Right lobe of liver (tissue), 4 donors: ENCODE results near the gene DDIT3.

Source experiments
- POLR2A ChIP-seq: fragments of 450-650 bp; IDR thresholded peaks from one replicate; pipeline ENCODE4 v1.6.1; 2017; ENCODE audit warnings: antibody characterized with exemption, mild to moderate bottlenecking
- TF ChIP-seq, protein P1 (sequence below), 4 donors: fragments of 200-600 bp in 3 of 4; fragments of 450-650 bp in 1 of 4; IDR thresholded peaks; one replicate each; pipeline versions ENCODE4 v1.5.1 to v1.8.0; 2016 to 2022; ENCODE audit warnings: antibody characterized with exemption in 4 of 4, mild to moderate bottlenecking in 2 of 4
- donor health status: DM: no; HTN: no; CAD: no.
- donor health status: DM: no; HTN: no; CAD: no.
- donor health status: DM: no; HTN: yes; CAD: no.

DNA sequence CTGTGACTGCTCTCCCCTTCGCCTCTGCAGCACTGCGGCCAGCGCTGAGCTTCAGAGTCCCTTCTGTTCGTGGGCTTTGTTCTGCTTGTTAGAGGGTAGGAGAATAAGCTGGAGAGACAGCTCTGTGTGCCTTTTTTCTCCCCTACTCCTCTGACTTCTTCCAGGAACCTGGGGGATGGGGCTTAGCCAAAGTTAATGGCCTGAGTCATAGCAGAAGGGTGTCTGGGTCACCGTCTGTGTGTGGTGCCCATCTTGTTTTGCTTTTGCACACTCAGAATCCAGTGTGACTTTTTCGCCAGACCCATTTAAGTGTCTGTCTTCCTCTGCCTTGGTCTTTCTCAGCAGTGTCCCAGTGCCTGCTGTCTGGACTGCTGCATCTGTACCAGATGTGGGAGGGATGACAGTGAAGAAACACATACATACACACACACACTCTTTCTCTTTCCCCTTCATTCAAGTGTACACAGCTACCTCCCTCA lies 32.6 kb upstream of the DDIT3 start:
- TF ChIP-seq, protein P1, sequence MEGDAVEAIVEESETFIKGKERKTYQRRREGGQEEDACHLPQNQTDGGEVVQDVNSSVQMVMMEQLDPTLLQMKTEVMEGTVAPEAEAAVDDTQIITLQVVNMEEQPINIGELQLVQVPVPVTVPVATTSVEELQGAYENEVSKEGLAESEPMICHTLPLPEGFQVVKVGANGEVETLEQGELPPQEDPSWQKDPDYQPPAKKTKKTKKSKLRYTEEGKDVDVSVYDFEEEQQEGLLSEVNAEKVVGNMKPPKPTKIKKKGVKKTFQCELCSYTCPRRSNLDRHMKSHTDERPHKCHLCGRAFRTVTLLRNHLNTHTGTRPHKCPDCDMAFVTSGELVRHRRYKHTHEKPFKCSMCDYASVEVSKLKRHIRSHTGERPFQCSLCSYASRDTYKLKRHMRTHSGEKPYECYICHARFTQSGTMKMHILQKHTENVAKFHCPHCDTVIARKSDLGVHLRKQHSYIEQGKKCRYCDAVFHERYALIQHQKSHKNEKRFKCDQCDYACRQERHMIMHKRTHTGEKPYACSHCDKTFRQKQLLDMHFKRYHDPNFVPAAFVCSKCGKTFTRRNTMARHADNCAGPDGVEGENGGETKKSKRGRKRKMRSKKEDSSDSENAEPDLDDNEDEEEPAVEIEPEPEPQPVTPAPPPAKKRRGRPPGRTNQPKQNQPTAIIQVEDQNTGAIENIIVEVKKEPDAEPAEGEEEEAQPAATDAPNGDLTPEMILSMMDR (IDR thresholded peaks at IDR 0.05), result no peak
- TF ChIP-seq POLR2A, result no peak
